ENCODE results near the gene FCHSD1. TPM values are rescaled to one million over a fixed set of nuclear protein-coding genes. Genes with fewer than 3 reads are reported as not detected.

FCHSD1 gene
- total and polyA plus RNA-seq, 2 of the 4 experiments (the other 2 are of a cell fraction), result 33.2 to 62.1 TPM

GRCh38 chr5:141663506-141663905 lies 12.3 kb upstream of the FCHSD1 start (continued):
- TF ChIP-seq NFE2L2 (IDR thresholded peaks at IDR 0.05; ENCODE audit: low read depth, low read length) (no peak), RCOR1 (IDR thresholded peaks at IDR 0.05; ENCODE audit: insufficient replicate concordance, low read length) (no peak), RAD21 (IDR thresholded peaks at IDR 0.05; ENCODE audit: low read length) (no peak)

- H3K56ac ChIP-seq (ENCODE audit: extremely low read depth, insufficient read depth, low read length), result no peak overlapping the region
- in situ Hi-C loops (cut with MboI; ENCODE audit: low sequenced_read_pairs), result no loop called here
- CTCF ChIA-PET, result interaction anchor here (1.0 to 1.2 kb wide), 2 partner anchors 299 to 307 kb away, joined by 3 read pairs; partner anchors contain the start of gene RNF14
- no peak for TF ChIP-seq RCOR1 (IDR thresholded peaks at IDR 0.05; ENCODE audit: insufficient replicate concordance, low read length)
- TF ChIP-seq SMC3 (IDR thresholded peaks at IDR 0.05; ENCODE audit: low read depth, low read length), result no peak
- no peak for TF ChIP-seq CEBPB (IDR thresholded peaks at IDR 0.05; ENCODE audit: low read depth, low read length)
- TF ChIP-seq ELK1 (IDR thresholded peaks at IDR 0.05; ENCODE audit: borderline replicate concordance, low read depth, low read length), result no peak
- no peak for TF ChIP-seq CHD1 (IDR thresholded peaks at IDR 0.05; ENCODE audit: low read depth, low read length)
- TF ChIP-seq RFX5 (IDR thresholded peaks at IDR 0.05; ENCODE audit: low read depth, low read length), result no peak
- no peak for TF ChIP-seq MAFK (IDR thresholded peaks at IDR 0.05; ENCODE audit: low read depth, low read length)
- TF ChIP-seq RAD21 (IDR thresholded peaks at IDR 0.05; ENCODE audit: low read length), result no peak
- no peak for TF ChIP-seq FOS (IDR thresholded peaks at IDR 0.05; ENCODE audit: low read depth, low read length)
- TF ChIP-seq CTCF (conservative IDR thresholded peaks at IDR 0.05; ENCODE audit: low read depth, low read length), result no peak
- no peak for TF ChIP-seq POLR2A (IDR thresholded peaks at IDR 0.05; ENCODE audit: low read depth, low read length)
- no peak for TF ChIP-seq MXI1 (IDR thresholded peaks at IDR 0.05; ENCODE audit: borderline replicate concordance, low read depth, low read length)
- TF ChIP-seq USF2 (IDR thresholded peaks at IDR 0.05; ENCODE audit: low read depth, low read length), result no peak
- TF ChIP-seq NFE2L2 (IDR thresholded peaks at IDR 0.05; ENCODE audit: low read depth, low read length), result no peak
Measured at GRCh38 chr5:141662028-141662427, 10.8 kb upstream of the FCHSD1 start.

More at GRCh38 chr5:141662028-141662427, 10.8 kb upstream of the FCHSD1 start:
- Histone ChIP-seq H3K4me1 (ENCODE audit: control insufficient read depth, insufficient read depth, low read length) (peaks cover 4% of the 10 kb centered on the region), H2BK5ac (ENCODE audit: low read depth, low read length, poor library complexity, severe bottlenecking) (no peak overlapping the region), H4K5ac (ENCODE audit: low read depth, low read length) (no peak overlapping the region), H3K4ac (ENCODE audit: low read depth, low read length) (no peak overlapping the region), H3K79me1 (ENCODE audit: low read depth in 1 of 2, low read length in 2 of 2) (peaks cover 0 to 3% of the 10 kb centered on the region in 2 experiments; a peak in 1 of 4 replicates), H2AFZ (replicated peaks; ENCODE audit: low read length, poor library complexity) (no peak overlapping the region), H3K23ac (ENCODE audit: low read depth, low read length) (no peak overlapping the region), H3K27me3 (ENCODE audit: control insufficient read depth, insufficient read depth, low read length) (no peaks in the 10 kb centered on the region), H3K9me1 (ENCODE audit: insufficient read depth, low read length) (peaks cover 2% of the 10 kb centered on the region; the same call in 1 of the 2 replicates), H3K4me3 (ENCODE audit: insufficient read depth, low read depth, low read length) (no peak overlapping the region), H2BK15ac (ENCODE audit: low read depth, low read length) (no peak overlapping the region), H3K9ac (ENCODE audit: low read depth, low read length) (no peak overlapping the region), H2AK9ac (replicated peaks; ENCODE audit: low read depth, low read length, poor library complexity) (peak overlapping the region; percentile 10), H4K8ac (ENCODE audit: low read depth in 2 of 2, low read length in 2 of 2) (no peak overlapping the region), H3K4me2 (ENCODE audit: low read depth, low read length) (no peak overlapping the region), H4K91ac (ENCODE audit: insufficient read depth, low read depth, low read length) (no peak overlapping the region), H3K36me3 (ENCODE audit: control insufficient read depth, insufficient read depth, low read length) (peaks cover 15% of the 10 kb centered on the region), H4K20me1 (ENCODE audit: insufficient read depth, low read length) (no peaks in the 10 kb centered on the region), H2AK5ac (ENCODE audit: low read depth, low read length) (no peak overlapping the region), H3K9me3 (ENCODE audit: control insufficient read depth, insufficient read depth, low read length) (no peaks in the 10 kb centered on the region), H2BK120ac (ENCODE audit: low read depth, low read length) (no peak overlapping the region), H3K14ac (replicated peaks; ENCODE audit: low read depth, low read length) (no peak overlapping the region), H3K27ac (ENCODE audit: insufficient read depth, low read length) (no peak overlapping the region), H2BK20ac (ENCODE audit: low read depth, low read length) (no peak overlapping the region), H3K18ac (ENCODE audit: low read depth, low read length) (no peak overlapping the region)
- POLR2A ChIA-PET (ENCODE audit: unreplicated experiment), result no interaction called here
- 72% methylated on average over 8 of the region's 17 CpGs; no CpG with 5 or more reads in 1 of the 2 experiments for WGBS, 2 experiments (ENCODE audit: extremely low coverage in 2 of 2, insufficient read length in 1 of 2)
- BruUV-seq (replicated peaks), result no TSS peak
- intact Hi-C loops (cut with micrococcal nuclease) (no loop called here), dilution Hi-C loops (cut with HindIII; ENCODE audit: low sequenced_read_pairs, unreplicated experiment) (no loop called here)
- DNase-seq (no peak), ATAC-seq (ENCODE audit: low read depth) (no peak)

All from IMR-90 (cell line).